ENCODE results near the gene PIK3R3.
A peak's percentile ranks its signal among the peaks of the same experiment; 100 is the strongest.

The PIK3R3 gene

GRCh38 chr1:46130606-46131005 is 1.8 kb downstream of the PIK3R3 start:
- DNase-seq (ENCODE audit: low read depth): no peak
- H3K4me3 ChIP-seq (ENCODE audit: control insufficient read depth, low read depth, low read length): peak overlapping the region; percentile 49
- TF ChIP-seq, protein P1, sequence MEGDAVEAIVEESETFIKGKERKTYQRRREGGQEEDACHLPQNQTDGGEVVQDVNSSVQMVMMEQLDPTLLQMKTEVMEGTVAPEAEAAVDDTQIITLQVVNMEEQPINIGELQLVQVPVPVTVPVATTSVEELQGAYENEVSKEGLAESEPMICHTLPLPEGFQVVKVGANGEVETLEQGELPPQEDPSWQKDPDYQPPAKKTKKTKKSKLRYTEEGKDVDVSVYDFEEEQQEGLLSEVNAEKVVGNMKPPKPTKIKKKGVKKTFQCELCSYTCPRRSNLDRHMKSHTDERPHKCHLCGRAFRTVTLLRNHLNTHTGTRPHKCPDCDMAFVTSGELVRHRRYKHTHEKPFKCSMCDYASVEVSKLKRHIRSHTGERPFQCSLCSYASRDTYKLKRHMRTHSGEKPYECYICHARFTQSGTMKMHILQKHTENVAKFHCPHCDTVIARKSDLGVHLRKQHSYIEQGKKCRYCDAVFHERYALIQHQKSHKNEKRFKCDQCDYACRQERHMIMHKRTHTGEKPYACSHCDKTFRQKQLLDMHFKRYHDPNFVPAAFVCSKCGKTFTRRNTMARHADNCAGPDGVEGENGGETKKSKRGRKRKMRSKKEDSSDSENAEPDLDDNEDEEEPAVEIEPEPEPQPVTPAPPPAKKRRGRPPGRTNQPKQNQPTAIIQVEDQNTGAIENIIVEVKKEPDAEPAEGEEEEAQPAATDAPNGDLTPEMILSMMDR (conservative IDR thresholded peaks at IDR 0.05; ENCODE audit: control insufficient read depth, insufficient read depth, low read depth, low read length): no peak

- DNase-seq (ENCODE audit: low read depth): no peak
- TF ChIP-seq, protein P1 (conservative IDR thresholded peaks at IDR 0.05; ENCODE audit: control insufficient read depth, insufficient read depth, low read depth, low read length): no peak
- no peak overlapping the region for H3K4me3 ChIP-seq (ENCODE audit: control insufficient read depth, low read depth, low read length)
Observed at GRCh38 chr1:46130121-46130520, 2.3 kb downstream of the PIK3R3 start.

DNA sequence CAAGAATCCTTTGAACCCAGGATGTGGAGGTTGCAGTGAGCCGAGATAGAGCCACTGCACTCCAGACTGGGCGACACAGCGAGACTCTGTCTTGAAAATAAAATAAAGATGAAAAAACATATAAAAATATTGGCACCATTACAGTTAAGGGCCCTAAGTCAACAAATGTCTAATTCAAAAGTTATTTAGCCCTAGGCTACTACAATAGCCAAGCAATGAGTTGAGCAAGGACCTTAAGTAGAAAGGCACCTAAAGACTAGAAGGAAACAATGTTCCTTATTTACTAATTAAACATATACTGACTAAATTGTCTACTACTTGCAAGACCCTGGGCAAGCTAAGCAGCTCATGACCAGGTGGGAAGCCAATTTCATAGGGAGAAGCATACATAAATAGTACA is 4.1 kb downstream of the PIK3R3 start:
- TF ChIP-seq, protein P1 (conservative IDR thresholded peaks at IDR 0.05; ENCODE audit: control insufficient read depth, insufficient read depth, low read depth, low read length): no peak
- H3K4me3 ChIP-seq (ENCODE audit: control insufficient read depth, low read depth, low read length): no peak overlapping the region
- no peak for DNase-seq (ENCODE audit: low read depth)

- no peak overlapping the region for H3K4me3 ChIP-seq (ENCODE audit: control insufficient read depth, low read depth, low read length)
- no peak for DNase-seq (ENCODE audit: low read depth)
- TF ChIP-seq, protein P1 (conservative IDR thresholded peaks at IDR 0.05; ENCODE audit: control insufficient read depth, insufficient read depth, low read depth, low read length): no peak
Observed at GRCh38 chr1:46118856-46119255, 13.6 kb downstream of the PIK3R3 start.

- H3K4me3 ChIP-seq (ENCODE audit: control insufficient read depth, low read depth, low read length): no peak overlapping the region
- TF ChIP-seq, protein P1 (conservative IDR thresholded peaks at IDR 0.05; ENCODE audit: control insufficient read depth, insufficient read depth, low read depth, low read length): no peak
- DNase-seq (ENCODE audit: low read depth): no peak
Observed at GRCh38 chr1:46117810-46118494, 14.5 kb downstream of the PIK3R3 start.

GRCh38 chr1:46114925-46115603 is 17.4 kb downstream of the PIK3R3 start:
- TF ChIP-seq, protein P1 (conservative IDR thresholded peaks at IDR 0.05; ENCODE audit: control insufficient read depth, insufficient read depth, low read depth, low read length): no peak
- H3K4me3 ChIP-seq (ENCODE audit: control insufficient read depth, low read depth, low read length): no peak overlapping the region

More at GRCh38 chr1:46114925-46115603, 17.4 kb downstream of the PIK3R3 start:
- DNase-seq (ENCODE audit: low read depth): no peak

Measured in fibroblast of mammary gland (primary cell).